ENCODE results near the gene JSRP1. TPM values are rescaled to one million over a fixed set of nuclear protein-coding genes. Genes with fewer than 3 reads are reported as not detected.

Gene JSRP1
- polyA plus RNA-seq, 1 of the 3 experiments (the other 2 are of a cell fraction) = 0.76 TPM

DNA sequence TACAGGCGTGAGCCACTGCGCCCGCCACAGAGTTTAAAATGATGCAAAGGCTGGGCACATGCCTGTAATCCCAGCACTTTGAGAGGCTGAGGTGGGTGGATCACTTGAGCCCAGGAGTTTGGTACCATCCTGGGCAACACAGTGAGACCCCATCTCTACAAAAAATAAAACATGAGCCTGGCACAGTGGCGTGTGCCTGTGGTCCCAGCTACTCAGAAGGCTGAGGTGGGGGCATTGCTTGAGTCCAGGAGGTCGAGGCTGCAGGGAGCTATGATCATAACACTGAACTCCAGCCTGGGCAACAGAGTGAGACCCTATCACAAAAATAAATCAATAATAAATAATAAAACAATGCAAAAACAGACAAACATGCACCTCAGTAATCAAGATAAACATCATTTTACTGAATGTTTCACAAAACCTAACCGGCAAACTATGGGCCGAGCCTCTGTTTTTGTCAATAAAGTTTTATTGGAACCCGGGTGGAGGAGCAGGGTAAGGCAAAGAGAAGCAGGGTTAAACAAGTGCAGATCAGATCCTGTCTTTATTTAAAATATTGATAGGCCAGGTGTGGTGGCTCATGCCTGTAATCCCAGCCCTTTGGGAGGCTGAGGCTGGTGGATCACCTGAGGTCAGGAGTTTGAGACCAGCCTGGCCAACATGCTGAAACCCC is 27.8 kb upstream of the JSRP1 start:
- H3K36me3 ChIP-seq (replicated peaks in 1 of 2; ENCODE audit: control insufficient read depth in 1 of 2, insufficient read depth in 2 of 2, low read length in 1 of 2) = no peaks in the 10 kb centered on the region
- WGBS (ENCODE audit: low lambda C conversion rate) = 91% methylated on average over 8 of the region's 8 CpGs
- no peaks in the 10 kb centered on the region for H3K79me2 ChIP-seq (ENCODE audit: insufficient read depth)
- H3K4me3 ChIP-seq (ENCODE audit: low read depth in 2 of 2, low read length in 1 of 2) = no peak overlapping the region
- peaks cover 0 to 8% of the 10 kb centered on the region in 2 experiments; a peak in 1 of 4 replicates for H3K4me1 ChIP-seq (ENCODE audit: control insufficient read depth in 1 of 2, insufficient read depth in 2 of 2, low read depth in 1 of 2, low read length in 1 of 2)
- TF ChIP-seq MEF2A (IDR thresholded peaks at IDR 0.05; ENCODE audit: borderline replicate concordance, low read depth) (no peak), JUND (IDR thresholded peaks at IDR 0.05) (no peak), CHD2 (IDR thresholded peaks at IDR 0.05; ENCODE audit: low read length, partially characterized antibody) (no peak), EZH2phosphoT487 (IDR thresholded peaks at IDR 0.05; ENCODE audit: borderline replicate concordance, low read depth) (no peak), RAD21 (IDR thresholded peaks at IDR 0.05; ENCODE audit: low read length) (no peak), FOSL2 (IDR thresholded peaks at IDR 0.05; ENCODE audit: borderline replicate concordance, low read depth) (no peak), POLR2AphosphoS5 (IDR thresholded peaks at IDR 0.05; ENCODE audit: low read depth, low read length) (no peak), FOXM1 (IDR thresholded peaks at IDR 0.05; ENCODE audit: low read depth) (no peak)
- TF ChIP-seq, protein P1, sequence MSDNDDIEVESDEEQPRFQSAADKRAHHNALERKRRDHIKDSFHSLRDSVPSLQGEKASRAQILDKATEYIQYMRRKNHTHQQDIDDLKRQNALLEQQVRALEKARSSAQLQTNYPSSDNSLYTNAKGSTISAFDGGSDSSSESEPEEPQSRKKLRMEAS (IDR thresholded peaks at IDR 0.05; ENCODE audit: low read depth) = no peak
- TF ChIP-seq, protein P2, sequence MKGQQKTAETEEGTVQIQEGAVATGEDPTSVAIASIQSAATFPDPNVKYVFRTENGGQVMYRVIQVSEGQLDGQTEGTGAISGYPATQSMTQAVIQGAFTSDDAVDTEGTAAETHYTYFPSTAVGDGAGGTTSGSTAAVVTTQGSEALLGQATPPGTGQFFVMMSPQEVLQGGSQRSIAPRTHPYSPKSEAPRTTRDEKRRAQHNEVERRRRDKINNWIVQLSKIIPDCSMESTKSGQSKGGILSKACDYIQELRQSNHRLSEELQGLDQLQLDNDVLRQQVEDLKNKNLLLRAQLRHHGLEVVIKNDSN (IDR thresholded peaks at IDR 0.05; ENCODE audit: borderline replicate concordance, low read depth) = no peak
- H3F3A ChIP-seq (replicated peaks; ENCODE audit: insufficient read depth) = peaks cover 6% of the 10 kb centered on the region
- no peaks in the 10 kb centered on the region for H3K9me2 ChIP-seq
- 0 out of 2 replicates have a peak, but pooled peaks cover 2% of the 10 kb centered on the region for H4K20me1 ChIP-seq (ENCODE audit: insufficient read depth)
- ChIA-PET POLR2A (no interaction called here), CTCF (interaction anchor here (0.6 to 2.7 kb wide), 5 partner anchors 10 to 354 kb away, joined by 3 to 20 read pairs (median 5); no protein-coding TSS in a partner anchor)
- H3K9ac ChIP-seq = no peak overlapping the region
- no peak overlapping the region for H3K27ac ChIP-seq (ENCODE audit: low read depth in 2 of 2, low read length in 1 of 2)
- DNase-seq = no peak
- no peaks in the 10 kb centered on the region for H3K9me3 ChIP-seq
- no peak overlapping the region for H3K4me2 ChIP-seq
- H3K27me3 ChIP-seq (ENCODE audit: insufficient read depth) = peaks cover 5% of the 10 kb centered on the region; the same call in 1 of the 2 replicates
- no peak overlapping the region for H2AFZ ChIP-seq (ENCODE audit: low read depth)

DNA sequence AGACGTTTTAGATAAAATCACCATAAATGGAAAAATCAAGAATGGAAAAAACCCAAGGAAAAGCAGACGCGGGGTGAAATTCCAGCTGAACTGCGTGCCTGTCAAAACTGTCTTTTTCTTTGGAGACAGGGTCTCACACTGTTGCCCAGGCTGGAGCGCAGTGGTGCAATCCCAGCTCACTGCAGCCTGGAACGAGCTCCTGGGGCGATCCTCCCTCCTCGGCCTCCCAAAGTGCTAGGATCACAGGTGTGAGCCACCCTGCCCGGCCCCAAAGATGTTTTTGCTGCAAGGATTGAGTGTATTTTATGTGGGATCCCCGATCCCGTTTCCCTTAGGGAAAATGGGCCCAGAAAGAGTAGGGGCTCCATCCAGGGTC is 26.6 kb upstream of the JSRP1 start:
- CTCF ChIA-PET = interaction anchor here (1.0 to 2.7 kb wide), 5 partner anchors 8 to 39 kb away, joined by 4 to 20 read pairs (median 5); partner anchors contain the start of gene LINGO3
- Histone ChIP-seq H3K9me3 (no peaks in the 10 kb centered on the region), H3K27me3 (ENCODE audit: insufficient read depth) (no peaks in the 10 kb centered on the region), H3K4me3 (ENCODE audit: low read depth in 2 of 2, low read length in 1 of 2) (no peak overlapping the region), H3K9me2 (no peaks in the 10 kb centered on the region), H3K36me3 (replicated peaks in 1 of 2; ENCODE audit: control insufficient read depth in 1 of 2, insufficient read depth in 2 of 2, low read length in 1 of 2) (no peaks in the 10 kb centered on the region), H3K79me2 (ENCODE audit: insufficient read depth) (peaks cover 4% of the 10 kb centered on the region; the same call in 1 of the 2 replicates), H3K4me1 (ENCODE audit: control insufficient read depth in 1 of 2, insufficient read depth in 2 of 2, low read depth in 1 of 2, low read length in 1 of 2) (peaks cover 0 to 8% of the 10 kb centered on the region in 2 experiments; a peak in 1 of 4 replicates), H3F3A (replicated peaks; ENCODE audit: insufficient read depth) (peaks cover 6% of the 10 kb centered on the region), H3K27ac (ENCODE audit: low read depth in 2 of 2, low read length in 1 of 2) (no peak overlapping the region), H3K9ac (no peak overlapping the region), H2AFZ (ENCODE audit: low read depth) (no peak overlapping the region), H4K20me1 (ENCODE audit: insufficient read depth) (no peaks in the 10 kb centered on the region), H3K4me2 (no peak overlapping the region; the same call in 1 of the 2 replicates)
- no peak for DNase-seq
- POLR2A ChIA-PET = no interaction called here
- 49% methylated on average over 5 of the region's 11 CpGs for WGBS (ENCODE audit: low lambda C conversion rate)
- TF ChIP-seq FOXJ3 (CRISPR knock-in tag; IDR thresholded peaks at IDR 0.05) (no peak), SMC3 (IDR thresholded peaks at IDR 0.05; ENCODE audit: low read depth, low read length) (no peak), JUND (IDR thresholded peaks at IDR 0.05) (no peak), GABPA (IDR thresholded peaks at IDR 0.05; ENCODE audit: low read depth) (no peak), TEAD4 (IDR thresholded peaks at IDR 0.05; ENCODE audit: borderline replicate concordance, insufficient read depth) (no peak), NRF1 (IDR thresholded peaks at IDR 0.05; ENCODE audit: low read depth, low read length) (no peak), POLR2AphosphoS5 (IDR thresholded peaks at IDR 0.05; ENCODE audit: low read depth, low read length) (no peak), RXRA (IDR thresholded peaks at IDR 0.05; ENCODE audit: borderline replicate concordance, low read depth) (no peak), SIN3A (IDR thresholded peaks at IDR 0.05; ENCODE audit: borderline replicate concordance, low read depth, low read length) (no peak), FOSL2 (IDR thresholded peaks at IDR 0.05; ENCODE audit: borderline replicate concordance, low read depth) (no peak), YY1 (IDR thresholded peaks at IDR 0.05; ENCODE audit: low read depth) (no peak)
- TF ChIP-seq, protein P3, sequence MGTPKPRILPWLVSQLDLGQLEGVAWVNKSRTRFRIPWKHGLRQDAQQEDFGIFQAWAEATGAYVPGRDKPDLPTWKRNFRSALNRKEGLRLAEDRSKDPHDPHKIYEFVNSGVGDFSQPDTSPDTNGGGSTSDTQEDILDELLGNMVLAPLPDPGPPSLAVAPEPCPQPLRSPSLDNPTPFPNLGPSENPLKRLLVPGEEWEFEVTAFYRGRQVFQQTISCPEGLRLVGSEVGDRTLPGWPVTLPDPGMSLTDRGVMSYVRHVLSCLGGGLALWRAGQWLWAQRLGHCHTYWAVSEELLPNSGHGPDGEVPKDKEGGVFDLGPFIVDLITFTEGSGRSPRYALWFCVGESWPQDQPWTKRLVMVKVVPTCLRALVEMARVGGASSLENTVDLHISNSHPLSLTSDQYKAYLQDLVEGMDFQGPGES (IDR thresholded peaks at IDR 0.05; ENCODE audit: low read depth, low read length) = no peak
- TF ChIP-seq, protein P2 (IDR thresholded peaks at IDR 0.05; ENCODE audit: borderline replicate concordance, low read depth) = no peak
- TF ChIP-seq, protein P1 (IDR thresholded peaks at IDR 0.05; ENCODE audit: low read depth) = no peak
- TF ChIP-seq, protein P4, sequence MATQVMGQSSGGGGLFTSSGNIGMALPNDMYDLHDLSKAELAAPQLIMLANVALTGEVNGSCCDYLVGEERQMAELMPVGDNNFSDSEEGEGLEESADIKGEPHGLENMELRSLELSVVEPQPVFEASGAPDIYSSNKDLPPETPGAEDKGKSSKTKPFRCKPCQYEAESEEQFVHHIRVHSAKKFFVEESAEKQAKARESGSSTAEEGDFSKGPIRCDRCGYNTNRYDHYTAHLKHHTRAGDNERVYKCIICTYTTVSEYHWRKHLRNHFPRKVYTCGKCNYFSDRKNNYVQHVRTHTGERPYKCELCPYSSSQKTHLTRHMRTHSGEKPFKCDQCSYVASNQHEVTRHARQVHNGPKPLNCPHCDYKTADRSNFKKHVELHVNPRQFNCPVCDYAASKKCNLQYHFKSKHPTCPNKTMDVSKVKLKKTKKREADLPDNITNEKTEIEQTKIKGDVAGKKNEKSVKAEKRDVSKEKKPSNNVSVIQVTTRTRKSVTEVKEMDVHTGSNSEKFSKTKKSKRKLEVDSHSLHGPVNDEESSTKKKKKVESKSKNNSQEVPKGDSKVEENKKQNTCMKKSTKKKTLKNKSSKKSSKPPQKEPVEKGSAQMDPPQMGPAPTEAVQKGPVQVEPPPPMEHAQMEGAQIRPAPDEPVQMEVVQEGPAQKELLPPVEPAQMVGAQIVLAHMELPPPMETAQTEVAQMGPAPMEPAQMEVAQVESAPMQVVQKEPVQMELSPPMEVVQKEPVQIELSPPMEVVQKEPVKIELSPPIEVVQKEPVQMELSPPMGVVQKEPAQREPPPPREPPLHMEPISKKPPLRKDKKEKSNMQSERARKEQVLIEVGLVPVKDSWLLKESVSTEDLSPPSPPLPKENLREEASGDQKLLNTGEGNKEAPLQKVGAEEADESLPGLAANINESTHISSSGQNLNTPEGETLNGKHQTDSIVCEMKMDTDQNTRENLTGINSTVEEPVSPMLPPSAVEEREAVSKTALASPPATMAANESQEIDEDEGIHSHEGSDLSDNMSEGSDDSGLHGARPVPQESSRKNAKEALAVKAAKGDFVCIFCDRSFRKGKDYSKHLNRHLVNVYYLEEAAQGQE (IDR thresholded peaks at IDR 0.05; ENCODE audit: low read depth, low read length) = no peak
